SK-N-SH (cell line): ENCODE data around the gene DNASE1L2. TPM values are rescaled to one million over a fixed set of nuclear protein-coding genes. Genes with fewer than 3 reads are reported as not detected.

Experiments
- CTCF ChIA-PET: fragments of 300-600, 350-600 bp; formaldehyde crosslinking; extraction: SDS; loops from one replicate; lab custom pipeline; 2021; lab: Yijun Ruan, JAX
- POLR2A ChIA-PET: fragments of 350-600 bp; sonication (Branson Sonifier 250); formaldehyde crosslinking; extraction: SDS; loops from one replicate; lab custom pipeline; 2020; ENCODE audit warnings: antibody characterized with exemption, inconsistent platforms; lab: Yijun Ruan, JAX
- DNase-seq: peaks from one replicate; pipeline ENCODE4 v3.0.0; 2012
- H2AFZ ChIP-seq: fragments of 200-600 bp; sonication (generic); 2 replicates; pipeline ENCODE4 v1.8.1; 2016; ENCODE audit warnings: antibody characterized with exemption, mild to moderate bottlenecking, low read depth
- H3F3A ChIP-seq: fragments of 200-600 bp; sonication (generic); replicated peaks from 2 replicates; pipeline ENCODE3; 2016; ENCODE audit warnings: antibody characterized with exemption, mild to moderate bottlenecking; ENCODE audit not compliant: insufficient read depth
- H3K27ac ChIP-seq, 2 experiments: fragments of 200-500 bp in 1 of 2; fragments of 200-600 bp in 1 of 2; sonication (Bioruptor generic) in 1 of 2; sonication (generic), shearing (Covaris generic) in 1 of 2; 2 replicates each; pipeline versions ENCODE4 v1.5.1 to v1.6.1; 2014 to 2016; ENCODE audit warnings: low read depth in 2 of 2, inconsistent platforms in 1 of 2, low read length in 1 of 2, mild to moderate bottlenecking in 1 of 2, mixed read lengths in 1 of 2
- H3K27me3 ChIP-seq: fragments of 200-600 bp; sonication (generic), shearing (Covaris generic); 2 replicates; pipeline ENCODE4 v1.6.1; 2016; ENCODE audit warnings: mixed run types; ENCODE audit not compliant: insufficient read depth
- H3K36me3 ChIP-seq, 2 experiments: fragments of 200-500 bp in 1 of 2; fragments of 200-600 bp in 1 of 2; sonication (Bioruptor generic) in 1 of 2; sonication (generic) in 1 of 2; replicated peaks in 1 of 2; 2 replicates each; pipeline versions ENCODE3 to v1.5.1; 2014 to 2016; ENCODE audit warnings: low read length in 1 of 2, mild to moderate bottlenecking in 1 of 2; ENCODE audit not compliant: insufficient read depth in 2 of 2, control insufficient read depth in 1 of 2
- H3K4me1 ChIP-seq, 2 experiments: fragments of 200-500 bp in 1 of 2; fragments of 200-600 bp in 1 of 2; sonication (Bioruptor generic) in 1 of 2; sonication (generic), shearing (Covaris generic) in 1 of 2; 2 replicates each; pipeline versions ENCODE4 v1.5.1 to v1.6.1; 2014 to 2016; ENCODE audit warnings: low read depth in 1 of 2, low read length in 1 of 2, mixed run types in 1 of 2; ENCODE audit not compliant: insufficient read depth in 2 of 2, control insufficient read depth in 1 of 2
- H3K4me2 ChIP-seq: fragments of 200-600 bp; sonication (generic), shearing (Covaris generic); 2 replicates; pipeline ENCODE4 v1.6.1; 2017; ENCODE audit warnings: mixed run types
- H3K4me3 ChIP-seq, 2 experiments: fragments of 200-500 bp in 1 of 2; fragments of 200-600 bp in 1 of 2; sonication (Bioruptor generic) in 1 of 2; sonication (generic), shearing (Covaris generic) in 1 of 2; 2 replicates each; pipeline versions ENCODE4 v1.5.1 to v1.8.1; 2014 to 2016; ENCODE audit warnings: low read depth in 2 of 2, inconsistent platforms in 1 of 2, low read length in 1 of 2, mild to moderate bottlenecking in 1 of 2, mixed read lengths in 1 of 2, moderate library complexity in 1 of 2
- H3K79me2 ChIP-seq: fragments of 200-600 bp; sonication (generic); 2 replicates; pipeline ENCODE4 v1.8.1; 2017; ENCODE audit warnings: mild to moderate bottlenecking; ENCODE audit not compliant: insufficient read depth
- H3K9ac ChIP-seq: fragments of 200-600 bp; sonication (generic); 2 replicates; pipeline ENCODE4 v1.6.1; 2017; ENCODE audit warnings: mixed run types
- H3K9me2 ChIP-seq: fragments of 200-600 bp; sonication (generic); 2 replicates; pipeline ENCODE4 v1.6.1; 2017; ENCODE audit warnings: mixed run types
- H3K9me3 ChIP-seq: fragments of 200-600 bp; sonication (generic); 2 replicates; pipeline ENCODE4 v1.6.1; 2017; ENCODE audit warnings: mixed run types, mild to moderate bottlenecking, moderate library complexity
- H4K20me1 ChIP-seq: fragments of 200-600 bp; sonication (generic); 2 replicates; pipeline ENCODE4 v1.6.1; 2017; ENCODE audit warnings: mild to moderate bottlenecking, mixed run types; ENCODE audit not compliant: insufficient read depth
- ELF1 ChIP-seq: IDR thresholded peaks from 2 replicates; pipeline ENCODE4 v1.4.0; 2012
- EZH2phosphoT487 ChIP-seq: fragments of 200-600 bp; sonication (generic); IDR thresholded peaks from 2 replicates; pipeline ENCODE4 v1.6.1; 2017; ENCODE audit warnings: low read depth, mixed run types, mild to moderate bottlenecking, antibody characterized with exemption, moderate library complexity, borderline replicate concordance
- FOXJ3 ChIP-seq: sonication (generic); formaldehyde crosslinking; IDR thresholded peaks from 2 replicates; pipeline ENCODE4 v1.5.1; 2020; ENCODE audit warnings: mild to moderate bottlenecking, missing genetic modification reagents
- FOXM1 ChIP-seq: IDR thresholded peaks from 2 replicates; pipeline ENCODE4 v1.4.0; 2012; ENCODE audit warnings: low read depth, mild to moderate bottlenecking
- JUND ChIP-seq: IDR thresholded peaks from 2 replicates; pipeline ENCODE4 v1.4.0; 2012
- NFIC ChIP-seq: IDR thresholded peaks from 2 replicates; pipeline ENCODE4 v1.4.0; 2012; ENCODE audit warnings: borderline replicate concordance
- NRF1 ChIP-seq: IDR thresholded peaks from 2 replicates; pipeline ENCODE4 v1.6.1; 2012; ENCODE audit warnings: low read depth, mild to moderate bottlenecking, low read length
- RAD21 ChIP-seq: IDR thresholded peaks from 2 replicates; pipeline ENCODE4 v1.6.1; 2012; ENCODE audit warnings: mild to moderate bottlenecking, low read length
- RFX5 ChIP-seq: IDR thresholded peaks from 2 replicates; pipeline ENCODE4 v1.6.1; 2012; ENCODE audit warnings: mild to moderate bottlenecking, improper control_type of control experiment, low read length
- SIN3A ChIP-seq: IDR thresholded peaks from 2 replicates; pipeline ENCODE4 v1.6.1; 2012; ENCODE audit warnings: low read depth, mild to moderate bottlenecking, low read length, moderate library complexity, borderline replicate concordance
- TEAD4 ChIP-seq: IDR thresholded peaks from 2 replicates; pipeline ENCODE4 v1.4.0; 2012; ENCODE audit warnings: mild to moderate bottlenecking, borderline replicate concordance; ENCODE audit not compliant: insufficient read depth
- WGBS: methylation state at CpG from one replicate; pipeline ENCODE4 v1.1.6; 2017; ENCODE audit warnings: low lambda C conversion rate; 5-methylcytosine and 5-hydroxymethylcytosine counted together
- polyA plus RNA-seq, 3 experiments: library from polyadenylated mRNA; depleted of rRNA; stranded (reverse); fragments of >200 nt; gene quantifications; 2 replicates each; pipeline ENCODE4 v1.2.3, GENCODE V29; 2012
- TF ChIP-seq, protein P1 (sequence below): IDR thresholded peaks from 2 replicates; pipeline ENCODE4 v1.4.0; 2012; ENCODE audit warnings: low read depth, borderline replicate concordance
- TF ChIP-seq, protein P2 (sequence below): fragments of 150-350 bp; IDR thresholded peaks from 2 replicates; pipeline ENCODE4 v1.6.1; 2016; ENCODE audit warnings: mild to moderate bottlenecking, low read depth, low read length
- TF ChIP-seq, protein P3 (sequence below): fragments of 150-350 bp; IDR thresholded peaks from 2 replicates; pipeline ENCODE4 v1.6.1; 2017; ENCODE audit warnings: antibody characterized with exemption, low read length, low read depth, borderline replicate concordance
- TF ChIP-seq, protein P4 (sequence below): IDR thresholded peaks from 2 replicates; pipeline ENCODE4; 2012
- TF ChIP-seq, protein P5 (sequence below): fragments of 200-600 bp; sonication (generic); IDR thresholded peaks from 2 replicates; pipeline ENCODE4 v1.6.1; 2017; ENCODE audit warnings: antibody characterized with exemption, mild to moderate bottlenecking, moderate library complexity

The DNASE1L2 gene
- polyA plus RNA-seq, 1 of the 3 experiments (the other 2 are of a cell fraction): 2.5 TPM

DNA sequence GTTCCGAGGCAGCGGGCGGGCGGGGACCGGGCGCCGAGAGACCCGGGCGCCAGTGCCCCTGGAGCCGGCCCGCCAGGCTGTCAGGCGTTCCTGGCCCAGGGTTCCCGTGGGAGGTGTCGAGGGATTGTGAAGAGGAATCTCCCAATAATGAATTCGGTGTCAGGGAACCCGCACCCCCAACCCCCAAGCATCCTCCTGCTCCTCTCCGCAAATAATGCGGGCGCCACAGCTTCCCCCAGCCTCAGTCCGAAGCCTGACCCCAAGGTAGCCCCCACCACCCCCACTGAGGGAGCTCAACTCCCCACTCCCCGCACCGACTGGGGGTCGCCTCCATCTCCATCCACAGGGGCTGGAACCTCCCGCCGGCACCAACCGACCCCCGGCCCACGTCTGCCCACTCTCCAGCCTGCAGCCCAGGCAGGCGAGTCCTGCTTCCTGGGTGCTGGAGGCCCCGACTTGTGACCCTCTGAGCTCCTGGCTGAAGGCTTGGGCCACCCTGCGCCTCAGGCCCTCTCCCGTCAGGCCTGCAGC lies 39.2 kb upstream of the DNASE1L2 start (continued):
- TF ChIP-seq, protein P1, sequence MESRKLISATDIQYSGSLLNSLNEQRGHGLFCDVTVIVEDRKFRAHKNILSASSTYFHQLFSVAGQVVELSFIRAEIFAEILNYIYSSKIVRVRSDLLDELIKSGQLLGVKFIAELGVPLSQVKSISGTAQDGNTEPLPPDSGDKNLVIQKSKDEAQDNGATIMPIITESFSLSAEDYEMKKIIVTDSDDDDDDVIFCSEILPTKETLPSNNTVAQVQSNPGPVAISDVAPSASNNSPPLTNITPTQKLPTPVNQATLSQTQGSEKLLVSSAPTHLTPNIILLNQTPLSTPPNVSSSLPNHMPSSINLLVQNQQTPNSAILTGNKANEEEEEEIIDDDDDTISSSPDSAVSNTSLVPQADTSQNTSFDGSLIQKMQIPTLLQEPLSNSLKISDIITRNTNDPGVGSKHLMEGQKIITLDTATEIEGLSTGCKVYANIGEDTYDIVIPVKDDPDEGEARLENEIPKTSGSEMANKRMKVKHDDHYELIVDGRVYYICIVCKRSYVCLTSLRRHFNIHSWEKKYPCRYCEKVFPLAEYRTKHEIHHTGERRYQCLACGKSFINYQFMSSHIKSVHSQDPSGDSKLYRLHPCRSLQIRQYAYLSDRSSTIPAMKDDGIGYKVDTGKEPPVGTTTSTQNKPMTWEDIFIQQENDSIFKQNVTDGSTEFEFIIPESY: no peak

DNA sequence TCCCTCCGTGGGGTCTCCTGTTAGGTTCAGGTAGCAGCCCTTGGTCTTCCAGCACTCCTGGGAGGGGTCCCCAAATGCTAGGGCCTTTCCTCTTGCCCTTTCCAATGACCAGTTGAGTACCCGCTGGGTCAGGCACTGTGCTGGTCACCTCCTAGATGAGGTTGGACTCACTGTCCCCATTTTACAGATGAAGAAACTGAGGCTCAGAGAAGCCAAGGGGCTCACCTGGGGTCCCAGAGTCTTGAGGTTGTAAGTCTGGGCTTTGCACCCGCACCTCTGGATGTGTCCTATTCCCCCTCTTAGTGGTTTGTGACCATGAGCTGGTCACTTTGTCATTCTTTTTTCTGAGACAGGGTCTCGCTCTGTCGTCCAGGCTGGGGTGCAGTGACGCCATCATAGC lies 38.5 kb upstream of the DNASE1L2 start:
- H4K20me1 ChIP-seq: no peaks in the 10 kb centered on the region
- no peaks in the 10 kb centered on the region for H3K9me2 ChIP-seq
- no peak overlapping the region for H3K9ac ChIP-seq
- peaks cover 0 to 18% of the 10 kb centered on the region in 2 experiments; a peak in 1 of 4 replicates for H3K4me1 ChIP-seq
- DNase-seq: no peak
- no peak overlapping the region for H2AFZ ChIP-seq
- CTCF ChIA-PET: interaction anchor here (0.9 to 1.9 kb wide), 4 partner anchors 27 to 54 kb away, joined by 3 to 5 read pairs (median 4); partner anchors contain the start of gene ECI1
- H3K36me3 ChIP-seq: no peaks in the 10 kb centered on the region
- TF ChIP-seq NRF1 (no peak), FOXJ3 (CRISPR knock-in tag) (no peak), FOXM1 (no peak), EZH2phosphoT487 (no peak), TEAD4 (no peak), JUND (no peak), RFX5 (no peak), RAD21 (no peak), ELF1 (no peak), SIN3A (no peak), NFIC (no peak)
- TF ChIP-seq, protein P2, sequence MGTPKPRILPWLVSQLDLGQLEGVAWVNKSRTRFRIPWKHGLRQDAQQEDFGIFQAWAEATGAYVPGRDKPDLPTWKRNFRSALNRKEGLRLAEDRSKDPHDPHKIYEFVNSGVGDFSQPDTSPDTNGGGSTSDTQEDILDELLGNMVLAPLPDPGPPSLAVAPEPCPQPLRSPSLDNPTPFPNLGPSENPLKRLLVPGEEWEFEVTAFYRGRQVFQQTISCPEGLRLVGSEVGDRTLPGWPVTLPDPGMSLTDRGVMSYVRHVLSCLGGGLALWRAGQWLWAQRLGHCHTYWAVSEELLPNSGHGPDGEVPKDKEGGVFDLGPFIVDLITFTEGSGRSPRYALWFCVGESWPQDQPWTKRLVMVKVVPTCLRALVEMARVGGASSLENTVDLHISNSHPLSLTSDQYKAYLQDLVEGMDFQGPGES: no peak
- TF ChIP-seq, protein P3, sequence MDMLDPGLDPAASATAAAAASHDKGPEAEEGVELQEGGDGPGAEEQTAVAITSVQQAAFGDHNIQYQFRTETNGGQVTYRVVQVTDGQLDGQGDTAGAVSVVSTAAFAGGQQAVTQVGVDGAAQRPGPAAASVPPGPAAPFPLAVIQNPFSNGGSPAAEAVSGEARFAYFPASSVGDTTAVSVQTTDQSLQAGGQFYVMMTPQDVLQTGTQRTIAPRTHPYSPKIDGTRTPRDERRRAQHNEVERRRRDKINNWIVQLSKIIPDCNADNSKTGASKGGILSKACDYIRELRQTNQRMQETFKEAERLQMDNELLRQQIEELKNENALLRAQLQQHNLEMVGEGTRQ: no peak
- TF ChIP-seq, protein P4, sequence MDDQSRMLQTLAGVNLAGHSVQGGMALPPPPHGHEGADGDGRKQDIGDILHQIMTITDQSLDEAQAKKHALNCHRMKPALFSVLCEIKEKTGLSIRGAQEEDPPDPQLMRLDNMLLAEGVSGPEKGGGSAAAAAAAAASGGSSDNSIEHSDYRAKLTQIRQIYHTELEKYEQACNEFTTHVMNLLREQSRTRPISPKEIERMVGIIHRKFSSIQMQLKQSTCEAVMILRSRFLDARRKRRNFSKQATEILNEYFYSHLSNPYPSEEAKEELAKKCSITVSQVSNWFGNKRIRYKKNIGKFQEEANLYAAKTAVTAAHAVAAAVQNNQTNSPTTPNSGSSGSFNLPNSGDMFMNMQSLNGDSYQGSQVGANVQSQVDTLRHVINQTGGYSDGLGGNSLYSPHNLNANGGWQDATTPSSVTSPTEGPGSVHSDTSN: no peak
- TF ChIP-seq, protein P1: no peak
- TF ChIP-seq, protein P5, sequence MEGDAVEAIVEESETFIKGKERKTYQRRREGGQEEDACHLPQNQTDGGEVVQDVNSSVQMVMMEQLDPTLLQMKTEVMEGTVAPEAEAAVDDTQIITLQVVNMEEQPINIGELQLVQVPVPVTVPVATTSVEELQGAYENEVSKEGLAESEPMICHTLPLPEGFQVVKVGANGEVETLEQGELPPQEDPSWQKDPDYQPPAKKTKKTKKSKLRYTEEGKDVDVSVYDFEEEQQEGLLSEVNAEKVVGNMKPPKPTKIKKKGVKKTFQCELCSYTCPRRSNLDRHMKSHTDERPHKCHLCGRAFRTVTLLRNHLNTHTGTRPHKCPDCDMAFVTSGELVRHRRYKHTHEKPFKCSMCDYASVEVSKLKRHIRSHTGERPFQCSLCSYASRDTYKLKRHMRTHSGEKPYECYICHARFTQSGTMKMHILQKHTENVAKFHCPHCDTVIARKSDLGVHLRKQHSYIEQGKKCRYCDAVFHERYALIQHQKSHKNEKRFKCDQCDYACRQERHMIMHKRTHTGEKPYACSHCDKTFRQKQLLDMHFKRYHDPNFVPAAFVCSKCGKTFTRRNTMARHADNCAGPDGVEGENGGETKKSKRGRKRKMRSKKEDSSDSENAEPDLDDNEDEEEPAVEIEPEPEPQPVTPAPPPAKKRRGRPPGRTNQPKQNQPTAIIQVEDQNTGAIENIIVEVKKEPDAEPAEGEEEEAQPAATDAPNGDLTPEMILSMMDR: no peak
- H3K79me2 ChIP-seq: no peaks in the 10 kb centered on the region
- H3K9me3 ChIP-seq: no peaks in the 10 kb centered on the region
- H3K27me3 ChIP-seq: no peaks in the 10 kb centered on the region
- POLR2A ChIA-PET: no interaction called here
- WGBS: 74% methylated on average over 4 of the region's 6 CpGs
- no peak overlapping the region for H3K27ac ChIP-seq
- H3F3A ChIP-seq: no peaks in the 10 kb centered on the region
- no peak overlapping the region for H3K4me3 ChIP-seq
- no peak overlapping the region for H3K4me2 ChIP-seq
